A673 (cell line): ENCODE data around the gene UNC13D. TPM values are rescaled to one million over a fixed set of nuclear protein-coding genes. Genes with fewer than 3 reads are reported as not detected.

Experiments
- BruUV-seq: library from RNA; stranded (reverse); fragments of 400-500 nt; replicated peaks from 2 replicates; lab custom pipeline; 2021; lab: Mats Ljungman, UMichigan
- CTCF ChIA-PET: fragments of 300-600 bp; sonication (Branson Sonifier 250); formaldehyde crosslinking; loops from one replicate; lab custom pipeline; 2022; ENCODE audit warnings: antibody characterized with exemption; lab: Charles Lee
- POLR2A ChIA-PET: fragments of 300-600 bp; sonication (Branson Sonifier 250); formaldehyde crosslinking; loops from one replicate; lab custom pipeline; 2022; ENCODE audit warnings: antibody characterized with exemption; ENCODE audit not compliant: low non-redundant PET; lab: Charles Lee
- DNase-seq: peaks from one replicate; pipeline ENCODE4 v3.0.0-alpha.2; 2015; ENCODE audit warnings: low spot score
- H3K27ac ChIP-seq: fragments of 200-600 bp; sonication (generic); 2 replicates; pipeline ENCODE4 v1.5.1; 2016; ENCODE audit warnings: mixed run types, low read depth, mild to moderate bottlenecking, mixed read lengths, antibody characterized with exemption, low read length; ENCODE audit not compliant: poor library complexity, severe bottlenecking
- H3K27me3 ChIP-seq: fragments of 200-600 bp; sonication (generic); replicated peaks from 2 replicates; pipeline ENCODE4 v1.6.1; 2017; ENCODE audit warnings: mixed run types, low read depth, mild to moderate bottlenecking, mixed read lengths, antibody characterized with exemption, low read length; ENCODE audit not compliant: insufficient read depth, poor library complexity
- H3K36me3 ChIP-seq: fragments of 200-600 bp; sonication (generic); 2 replicates; pipeline ENCODE4 v1.6.1; 2016; ENCODE audit warnings: mixed run types, mild to moderate bottlenecking, mixed read lengths, antibody characterized with exemption, low read length; ENCODE audit not compliant: insufficient read depth, poor library complexity, severe bottlenecking
- H3K4me1 ChIP-seq: fragments of 200-600 bp; sonication (generic); 2 replicates; pipeline ENCODE4 v1.6.1; 2017; ENCODE audit warnings: mixed run types, mild to moderate bottlenecking, mixed read lengths, antibody characterized with exemption, low read length; ENCODE audit not compliant: insufficient read depth, poor library complexity, severe bottlenecking
- H3K4me3 ChIP-seq: fragments of 200-600 bp; sonication (generic); 2 replicates; pipeline ENCODE4 v1.5.1; 2016; ENCODE audit warnings: low read depth, mixed run types, mild to moderate bottlenecking, mixed read lengths, low read length; ENCODE audit not compliant: poor library complexity, severe bottlenecking
- H3K9me3 ChIP-seq: fragments of 200-600 bp; sonication (generic); 2 replicates; pipeline ENCODE4 v1.6.1; 2016; ENCODE audit warnings: mixed run types, low read depth, mild to moderate bottlenecking, mixed read lengths, antibody characterized with exemption, low read length; ENCODE audit not compliant: poor library complexity, severe bottlenecking
- EZH2 ChIP-seq: fragments of 200-600 bp; sonication (generic); IDR thresholded peaks from 2 replicates; pipeline ENCODE4 v1.6.1; 2017; ENCODE audit warnings: borderline replicate concordance, low read depth, mild to moderate bottlenecking, mixed read lengths, antibody characterized with exemption, low read length; ENCODE audit not compliant: poor library complexity, severe bottlenecking
- intact Hi-C: fragments of 100-400 bp; cut with micrococcal nuclease; formaldehyde crosslinking; loops from one replicate; pipeline ENCODE4 v1.10.0; 2022; ENCODE audit not compliant: unreplicated experiment
- total RNA-seq: library from RNA; stranded (reverse); gene quantifications from 2 replicates; pipeline ENCODE4 v1.2.3, GENCODE V29; 2021
- TF ChIP-seq, protein P1 (sequence below): fragments of 300-800, 200-600 bp; sonication (generic); conservative IDR thresholded peaks from 2 replicates; pipeline ENCODE4 v1.5.1; 2017; ENCODE audit warnings: low read depth, mild to moderate bottlenecking, antibody characterized with exemption, low read length, moderate library complexity, mixed read lengths

Gene UNC13D
- total RNA-seq, 1 experiment from 2014 or later, result 0.37 TPM

- TF ChIP-seq EZH2, result no peak
- TF ChIP-seq, protein P1, sequence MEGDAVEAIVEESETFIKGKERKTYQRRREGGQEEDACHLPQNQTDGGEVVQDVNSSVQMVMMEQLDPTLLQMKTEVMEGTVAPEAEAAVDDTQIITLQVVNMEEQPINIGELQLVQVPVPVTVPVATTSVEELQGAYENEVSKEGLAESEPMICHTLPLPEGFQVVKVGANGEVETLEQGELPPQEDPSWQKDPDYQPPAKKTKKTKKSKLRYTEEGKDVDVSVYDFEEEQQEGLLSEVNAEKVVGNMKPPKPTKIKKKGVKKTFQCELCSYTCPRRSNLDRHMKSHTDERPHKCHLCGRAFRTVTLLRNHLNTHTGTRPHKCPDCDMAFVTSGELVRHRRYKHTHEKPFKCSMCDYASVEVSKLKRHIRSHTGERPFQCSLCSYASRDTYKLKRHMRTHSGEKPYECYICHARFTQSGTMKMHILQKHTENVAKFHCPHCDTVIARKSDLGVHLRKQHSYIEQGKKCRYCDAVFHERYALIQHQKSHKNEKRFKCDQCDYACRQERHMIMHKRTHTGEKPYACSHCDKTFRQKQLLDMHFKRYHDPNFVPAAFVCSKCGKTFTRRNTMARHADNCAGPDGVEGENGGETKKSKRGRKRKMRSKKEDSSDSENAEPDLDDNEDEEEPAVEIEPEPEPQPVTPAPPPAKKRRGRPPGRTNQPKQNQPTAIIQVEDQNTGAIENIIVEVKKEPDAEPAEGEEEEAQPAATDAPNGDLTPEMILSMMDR, result no peak
- peaks cover 11% of the 10 kb centered on the region for H3K4me1 ChIP-seq
- POLR2A ChIA-PET, result no interaction called here
- no peak overlapping the region for H3K27ac ChIP-seq
- H3K27me3 ChIP-seq, result no peaks in the 10 kb centered on the region
- H3K9me3 ChIP-seq, result no peaks in the 10 kb centered on the region
- peaks cover 31% of the 10 kb centered on the region for H3K36me3 ChIP-seq
- no peak overlapping the region for H3K4me3 ChIP-seq
- intact Hi-C loops, result no loop called here
- no TSS peak for BruUV-seq
- CTCF ChIA-PET, result interaction anchor here (0.6 kb wide), 1 partner anchor 10 kb away, joined by 6 read pairs; no protein-coding TSS in a partner anchor
- no peak for DNase-seq
Measured at GRCh38 chr17:75825149-75825552, 19.1 kb downstream of the UNC13D start.

DNA sequence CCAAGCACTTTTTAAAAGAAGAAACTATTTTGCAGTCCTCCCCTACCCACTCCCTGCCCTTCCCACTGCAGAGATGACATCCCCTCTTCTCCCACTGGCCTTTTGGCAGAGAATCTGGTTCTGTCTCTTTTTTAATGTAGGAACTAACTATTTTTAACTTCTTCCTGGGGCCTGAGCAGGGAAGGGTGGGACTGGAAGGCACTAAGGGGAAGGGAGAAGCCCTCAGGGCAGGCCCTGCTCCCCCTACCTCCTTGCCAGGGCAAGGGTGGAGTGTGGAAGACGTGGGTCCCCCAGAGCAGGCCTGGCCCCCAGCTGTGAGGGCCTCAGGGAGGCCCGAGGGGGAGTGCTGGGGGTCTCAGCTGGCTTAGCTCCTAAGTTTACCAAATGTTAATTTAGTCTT, 19.5 kb downstream of the UNC13D start:
- no peaks in the 10 kb centered on the region for H3K9me3 ChIP-seq
- no peaks in the 10 kb centered on the region for H3K27me3 ChIP-seq
- H3K27ac ChIP-seq, result no peak overlapping the region
- intact Hi-C loops, result no loop called here
- CTCF ChIA-PET, result interaction anchor here (0.6 kb wide), 1 partner anchor 10 kb away, joined by 6 read pairs; no protein-coding TSS in a partner anchor
- H3K36me3 ChIP-seq, result peaks cover 36% of the 10 kb centered on the region
- POLR2A ChIA-PET, result no interaction called here
- DNase-seq, result no peak
- no peak overlapping the region for H3K4me3 ChIP-seq
- no TSS peak for BruUV-seq
- H3K4me1 ChIP-seq, result peaks cover 11% of the 10 kb centered on the region
- TF ChIP-seq, protein P1, result no peak
- no peak for TF ChIP-seq EZH2

- intact Hi-C loops, result no loop called here
- Histone ChIP-seq H3K27me3 (no peaks in the 10 kb centered on the region), H3K27ac (no peak overlapping the region), H3K9me3 (no peaks in the 10 kb centered on the region), H3K36me3 (peaks cover 41% of the 10 kb centered on the region), H3K4me3 (no peak overlapping the region), H3K4me1 (peaks cover 11% of the 10 kb centered on the region)
- POLR2A ChIA-PET, result no interaction called here
- no peak for TF ChIP-seq EZH2
- TF ChIP-seq, protein P1, result no peak
- no peak for DNase-seq
- CTCF ChIA-PET, result interaction anchor here (0.6 kb wide), 1 partner anchor 76 kb away, joined by 7 read pairs; no protein-coding TSS in a partner anchor
- no TSS peak for BruUV-seq
Measured at GRCh38 chr17:75824050-75824552, 20.1 kb downstream of the UNC13D start.
